ENCODE results near the gene COL6A1. TPM values are rescaled to one million over a fixed set of nuclear protein-coding genes. Genes with fewer than 3 reads are reported as not detected.

COL6A1 gene
- total and polyA plus RNA-seq, 2 of the 13 experiments (the other 11 are each of a cell fraction or from before 2014, with no cell fraction given) = 3.1 to 4.8 TPM

DNA sequence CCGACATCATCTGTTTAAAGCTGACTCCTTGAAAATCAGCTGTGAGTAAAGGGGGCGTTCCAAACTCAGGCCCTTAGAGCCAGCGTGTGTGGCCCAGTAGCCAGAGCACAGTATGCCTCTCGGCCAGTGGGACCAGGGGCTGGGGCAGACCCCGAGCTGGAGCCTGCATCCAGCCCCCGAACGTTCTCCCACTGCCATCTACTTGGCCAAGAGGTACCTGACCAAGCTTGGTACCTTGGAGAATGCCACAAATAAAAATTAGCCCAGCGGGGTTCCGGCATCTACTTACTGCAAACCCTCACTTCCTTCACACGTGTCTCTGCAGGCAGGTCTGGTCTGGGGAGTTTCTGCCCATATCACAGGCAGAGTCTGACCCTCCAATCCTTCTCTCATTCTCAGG is 59.6 kb downstream of the COL6A1 start:
- 63% methylated on average over 8 of the region's 10 CpGs for WGBS (ENCODE audit: low lambda C conversion rate)
- peaks cover 0 to 12% of the 10 kb centered on the region in 2 experiments; a peak in 2 of 5 replicates for H3K27me3 ChIP-seq (ENCODE audit: control insufficient read depth in 1 of 2, insufficient read depth in 2 of 2, low read length in 2 of 2)
- FAIRE-seq (no peak), ATAC-seq (no peak), DNase-seq (ENCODE audit: low spot score) (no peak)
- ChIA-PET CTCF (ENCODE audit: low intra/inter-chr PET ratio, low total read pairs) (no interaction called here), POLR2A (interaction anchor here (0.6 kb wide), 1 partner anchor 218 kb away, joined by 4 read pairs; no protein-coding TSS in a partner anchor)
- no peaks in the 10 kb centered on the region for H3K9me3 ChIP-seq (ENCODE audit: low read length)
- no peak overlapping the region for H3K4me3 ChIP-seq (replicated peaks in 1 of 3; ENCODE audit: insufficient read depth in 1 of 3, low read depth in 2 of 3, low read length in 3 of 3)
- no peak overlapping the region for H3K4me2 ChIP-seq (ENCODE audit: low read depth, low read length)
- H2AFZ ChIP-seq (ENCODE audit: low read length) = no peak overlapping the region
- in situ Hi-C loops (cut with HindIII; ENCODE audit: extremely low pct_ligation_motif_present, low pct_unique_long_range_greater_than_20kb) (no loop called here), intact Hi-C loops (cut with micrococcal nuclease; ENCODE audit: unreplicated experiment) (no loop called here)
- H3K79me2 ChIP-seq (ENCODE audit: insufficient read depth, low read length) = no peaks in the 10 kb centered on the region
- BruUV-seq (replicated peaks) = no TSS peak
- TF ChIP-seq HOXA7 (CRISPR knock-in tag; IDR thresholded peaks at IDR 0.05) = no peak
- TF ChIP-seq, protein P1, sequence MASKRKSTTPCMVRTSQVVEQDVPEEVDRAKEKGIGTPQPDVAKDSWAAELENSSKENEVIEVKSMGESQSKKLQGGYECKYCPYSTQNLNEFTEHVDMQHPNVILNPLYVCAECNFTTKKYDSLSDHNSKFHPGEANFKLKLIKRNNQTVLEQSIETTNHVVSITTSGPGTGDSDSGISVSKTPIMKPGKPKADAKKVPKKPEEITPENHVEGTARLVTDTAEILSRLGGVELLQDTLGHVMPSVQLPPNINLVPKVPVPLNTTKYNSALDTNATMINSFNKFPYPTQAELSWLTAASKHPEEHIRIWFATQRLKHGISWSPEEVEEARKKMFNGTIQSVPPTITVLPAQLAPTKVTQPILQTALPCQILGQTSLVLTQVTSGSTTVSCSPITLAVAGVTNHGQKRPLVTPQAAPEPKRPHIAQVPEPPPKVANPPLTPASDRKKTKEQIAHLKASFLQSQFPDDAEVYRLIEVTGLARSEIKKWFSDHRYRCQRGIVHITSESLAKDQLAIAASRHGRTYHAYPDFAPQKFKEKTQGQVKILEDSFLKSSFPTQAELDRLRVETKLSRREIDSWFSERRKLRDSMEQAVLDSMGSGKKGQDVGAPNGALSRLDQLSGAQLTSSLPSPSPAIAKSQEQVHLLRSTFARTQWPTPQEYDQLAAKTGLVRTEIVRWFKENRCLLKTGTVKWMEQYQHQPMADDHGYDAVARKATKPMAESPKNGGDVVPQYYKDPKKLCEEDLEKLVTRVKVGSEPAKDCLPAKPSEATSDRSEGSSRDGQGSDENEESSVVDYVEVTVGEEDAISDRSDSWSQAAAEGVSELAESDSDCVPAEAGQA (IDR thresholded peaks at IDR 0.05; ENCODE audit: low read depth) = no peak
- TF ChIP-seq, protein P1 (CRISPR knock-in tag; IDR thresholded peaks at IDR 0.05; ENCODE audit: borderline replicate concordance) = no peak
- TF ChIP-seq POLR2AphosphoS5 (IDR thresholded peaks at IDR 0.05; ENCODE audit: low read depth, low read length) = no peak
- TF ChIP-seq, protein P2, sequence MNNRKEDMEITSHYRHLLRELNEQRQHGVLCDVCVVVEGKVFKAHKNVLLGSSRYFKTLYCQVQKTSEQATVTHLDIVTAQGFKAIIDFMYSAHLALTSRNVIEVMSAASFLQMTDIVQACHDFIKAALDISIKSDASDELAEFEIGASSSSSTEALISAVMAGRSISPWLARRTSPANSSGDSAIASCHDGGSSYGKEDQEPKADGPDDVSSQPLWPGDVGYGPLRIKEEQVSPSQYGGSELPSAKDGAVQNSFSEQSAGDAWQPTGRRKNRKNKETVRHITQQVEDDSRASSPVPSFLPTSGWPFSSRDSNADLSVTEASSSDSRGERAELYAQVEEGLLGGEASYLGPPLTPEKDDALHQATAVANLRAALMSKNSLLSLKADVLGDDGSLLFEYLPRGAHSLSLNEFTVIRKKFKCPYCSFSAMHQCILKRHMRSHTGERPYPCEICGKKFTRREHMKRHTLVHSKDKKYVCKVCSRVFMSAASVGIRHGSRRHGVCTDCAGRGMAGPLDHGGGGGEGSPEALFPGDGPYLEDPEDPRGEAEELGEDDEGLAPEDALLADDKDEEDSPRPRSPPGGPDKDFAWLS (CRISPR knock-in tag; IDR thresholded peaks at IDR 0.05; ENCODE audit: borderline replicate concordance) = no peak
- no peak for TF ChIP-seq ZNF225 (CRISPR knock-in tag; IDR thresholded peaks at IDR 0.05)
- TF ChIP-seq, protein P3, sequence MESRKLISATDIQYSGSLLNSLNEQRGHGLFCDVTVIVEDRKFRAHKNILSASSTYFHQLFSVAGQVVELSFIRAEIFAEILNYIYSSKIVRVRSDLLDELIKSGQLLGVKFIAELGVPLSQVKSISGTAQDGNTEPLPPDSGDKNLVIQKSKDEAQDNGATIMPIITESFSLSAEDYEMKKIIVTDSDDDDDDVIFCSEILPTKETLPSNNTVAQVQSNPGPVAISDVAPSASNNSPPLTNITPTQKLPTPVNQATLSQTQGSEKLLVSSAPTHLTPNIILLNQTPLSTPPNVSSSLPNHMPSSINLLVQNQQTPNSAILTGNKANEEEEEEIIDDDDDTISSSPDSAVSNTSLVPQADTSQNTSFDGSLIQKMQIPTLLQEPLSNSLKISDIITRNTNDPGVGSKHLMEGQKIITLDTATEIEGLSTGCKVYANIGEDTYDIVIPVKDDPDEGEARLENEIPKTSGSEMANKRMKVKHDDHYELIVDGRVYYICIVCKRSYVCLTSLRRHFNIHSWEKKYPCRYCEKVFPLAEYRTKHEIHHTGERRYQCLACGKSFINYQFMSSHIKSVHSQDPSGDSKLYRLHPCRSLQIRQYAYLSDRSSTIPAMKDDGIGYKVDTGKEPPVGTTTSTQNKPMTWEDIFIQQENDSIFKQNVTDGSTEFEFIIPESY (CRISPR knock-in tag; IDR thresholded peaks at IDR 0.05) = no peak
- no peak for TF ChIP-seq ZNF160 (CRISPR knock-in tag; IDR thresholded peaks at IDR 0.05)
- TF ChIP-seq SP5 (CRISPR knock-in tag; IDR thresholded peaks at IDR 0.05; ENCODE audit: borderline replicate concordance, low read depth) = no peak
- no peak for TF ChIP-seq SETDB1 (CRISPR knock-in tag; IDR thresholded peaks at IDR 0.05; ENCODE audit: borderline replicate concordance)
- TF ChIP-seq CHD4 (IDR thresholded peaks at IDR 0.05; ENCODE audit: borderline replicate concordance, low read length) = no peak
- no peak for TF ChIP-seq NRL (CRISPR knock-in tag; IDR thresholded peaks at IDR 0.05; ENCODE audit: borderline replicate concordance)
- TF ChIP-seq, protein P4, sequence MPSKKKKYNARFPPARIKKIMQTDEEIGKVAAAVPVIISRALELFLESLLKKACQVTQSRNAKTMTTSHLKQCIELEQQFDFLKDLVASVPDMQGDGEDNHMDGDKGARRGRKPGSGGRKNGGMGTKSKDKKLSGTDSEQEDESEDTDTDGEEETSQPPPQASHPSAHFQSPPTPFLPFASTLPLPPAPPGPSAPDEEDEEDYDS (CRISPR knock-in tag; IDR thresholded peaks at IDR 0.05) = no peak
- H3K36me3 ChIP-seq (replicated peaks in 1 of 2; ENCODE audit: control insufficient read depth in 1 of 2, insufficient read depth in 2 of 2, low read length in 2 of 2) = no peaks in the 10 kb centered on the region
- no peak overlapping the region for H3K9ac ChIP-seq (ENCODE audit: insufficient read depth, low read depth, low read length)
- H3K27ac ChIP-seq (ENCODE audit: extremely low read length, insufficient read depth, low read length) = no peak overlapping the region
- no peaks in the 10 kb centered on the region for H3K4me1 ChIP-seq (ENCODE audit: insufficient read depth, low read length)
- H4K20me1 ChIP-seq (ENCODE audit: insufficient read depth, low read length) = no peaks in the 10 kb centered on the region

All from HepG2 (cell line).